SH-SY5Y (cell line): Measurements from ENCODE around the gene NOXA1.

ENCODE experiments used
- GATA2 ChIP-seq: IDR thresholded peaks from 2 replicates; pipeline ENCODE4 v1.6.1; 2011; ENCODE audit warnings: mild to moderate bottlenecking, low read depth, low read length
- GATA3 ChIP-seq: IDR thresholded peaks from 2 replicates; pipeline ENCODE4 v1.6.1; 2011; ENCODE audit warnings: low read depth, mild to moderate bottlenecking, low read length, moderate library complexity

DNA sequence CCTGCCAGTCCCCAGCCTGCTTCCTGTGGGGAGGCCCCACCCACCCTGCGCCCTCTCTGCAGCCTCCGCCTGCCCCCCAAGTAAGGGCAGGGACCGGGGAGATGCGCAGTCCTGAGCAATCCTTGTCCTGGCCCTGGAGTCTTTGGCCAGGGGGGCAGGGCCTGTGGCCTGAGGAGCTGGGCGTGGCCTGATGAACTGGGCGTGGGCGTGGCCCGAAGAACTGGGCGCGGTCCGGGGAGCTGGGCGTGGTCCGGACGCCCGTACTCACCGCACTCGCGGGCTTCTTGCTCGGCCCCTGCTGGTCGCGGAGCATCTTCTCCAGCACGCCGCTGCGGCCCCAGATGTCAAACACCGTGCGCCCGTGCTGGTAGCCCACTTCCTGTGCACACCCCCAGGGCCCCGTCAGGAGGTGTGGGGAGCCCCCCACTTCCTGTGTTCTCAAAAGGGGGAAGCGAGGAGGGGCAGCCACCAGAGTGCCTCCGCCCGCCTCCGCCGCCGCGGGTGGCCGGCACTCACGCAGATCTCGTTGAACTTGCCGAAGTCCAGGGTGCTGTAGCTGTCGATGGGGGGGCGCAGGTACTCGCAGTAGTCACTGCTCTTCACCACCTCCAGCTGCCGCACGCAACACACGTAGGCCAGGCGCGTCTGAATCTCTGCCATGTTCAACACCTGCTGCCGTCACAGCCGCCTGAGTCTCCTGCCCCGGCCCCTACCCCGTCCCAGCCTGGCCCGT lies 38.6 kb downstream of the NOXA1 start:
- TF ChIP-seq GATA2 (no peak), GATA3 (no peak)
